NCI-H2171 (cell line): Measurements from ENCODE around the gene MPC1L.
"Not testable (repeated sequence)": the region's sequence is repeated elsewhere in the genome, so short reads cannot be mapped to it uniquely, and the experiment has no call there.

Experiments
- DNase-seq: peaks from one replicate; lab custom pipeline; 2025; lab: John Stamatoyannopoulos, UW

Gene MPC1L

GRCh38 chrX:40623139-40623536 is at the start of gene MPC1L:
TSS of gene MPC1L (plus strand) at chrX:40623428. CDS start at chrX:40623566, 138 bp downstream.
- no peak for DNase-seq

GRCh38 chrX:40573763-40574162 is 49.5 kb upstream of the MPC1L start:
- DNase-seq = no peak

- not testable (repeated sequence) for DNase-seq
These were observed 47.8 kb upstream of the MPC1L start for GRCh38 chrX:40575411-40575810.

- DNase-seq = no peak
These were observed 46.9 kb upstream of the MPC1L start for GRCh38 chrX:40576291-40576690.

GRCh38 chrX:40578039-40578695 is 45.1 kb upstream of the MPC1L start:
- DNase-seq = no peak

- DNase-seq = no peak
These were observed 44.1 kb upstream of the MPC1L start for GRCh38 chrX:40579141-40579540.

DNA sequence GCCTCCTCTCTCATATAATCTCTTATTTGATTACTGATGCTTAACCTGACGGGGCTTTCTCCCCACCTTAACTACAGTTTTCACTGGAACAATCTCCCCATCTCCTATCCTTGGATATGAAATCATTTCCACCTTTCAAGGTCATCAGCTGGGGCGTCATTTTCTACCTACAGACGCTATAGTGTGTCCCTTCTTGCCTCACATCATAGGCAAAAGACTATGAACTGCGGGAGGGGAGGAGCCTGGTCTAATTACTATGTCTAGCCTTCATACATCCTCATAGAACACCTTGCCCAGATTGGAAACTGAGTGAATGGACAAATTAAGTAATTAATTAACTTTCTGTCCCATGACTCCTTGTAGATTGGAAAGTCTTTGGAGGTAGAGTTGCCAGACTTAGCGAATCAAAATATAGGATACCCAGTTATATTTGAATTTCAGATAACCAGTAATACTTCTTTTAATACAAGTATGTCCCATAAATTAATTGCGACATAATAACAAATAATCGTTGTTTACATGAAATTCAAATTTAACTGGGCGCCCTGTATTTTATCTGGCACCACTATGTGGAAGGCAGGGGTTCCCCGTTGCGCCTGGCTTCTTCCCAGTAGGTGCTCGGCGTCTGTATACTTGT is 43.2 kb upstream of the MPC1L start:
- DNase-seq = no peak

DNA sequence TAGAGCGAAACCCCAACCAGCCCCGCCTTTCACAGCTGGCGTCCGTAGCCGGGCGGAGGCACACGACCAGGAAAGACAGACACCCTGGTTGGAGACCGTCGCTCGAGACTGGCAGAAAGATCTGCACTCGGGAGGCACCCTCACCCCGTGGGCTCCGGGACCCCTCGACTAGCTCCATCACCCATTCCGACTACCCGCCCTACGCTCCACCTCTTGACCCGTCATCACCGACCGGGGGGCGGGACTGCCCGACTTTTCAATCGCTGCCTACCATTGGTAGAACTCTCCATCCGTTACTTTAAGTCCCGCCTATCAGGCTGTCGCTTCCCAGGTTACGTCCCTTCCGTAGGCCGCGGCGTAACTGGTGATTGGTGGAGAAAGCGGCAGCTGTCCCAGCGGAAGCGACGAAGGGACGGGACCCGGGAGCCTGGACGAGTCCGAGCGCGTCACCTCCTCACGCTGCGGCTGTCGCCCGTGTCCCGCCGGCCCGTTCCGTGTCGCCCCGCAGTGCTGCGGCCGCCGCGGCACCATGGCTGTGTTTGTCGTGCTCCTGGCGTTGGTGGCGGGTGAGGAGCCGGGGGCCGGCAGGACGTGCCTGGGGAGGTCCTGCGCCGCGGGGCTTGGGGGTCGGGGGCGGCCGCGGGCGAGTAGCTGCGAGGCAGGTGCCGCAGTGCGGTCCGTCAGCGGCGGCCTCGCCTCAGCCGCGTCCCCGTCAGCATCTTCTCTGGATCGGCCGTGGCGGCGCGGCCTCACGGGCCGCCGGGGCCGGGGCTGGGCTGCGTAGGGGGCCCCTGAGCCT is 42.5 kb upstream of the MPC1L start, which contains the start of gene ATP6AP2:
Gene ATP6AP2, plus strand, starts transcription at position 434 of the 799 bp plus-strand sequence. Its CDS starts 96 bp downstream, at position 530.
- peak; percentile 88 for DNase-seq

DNA sequence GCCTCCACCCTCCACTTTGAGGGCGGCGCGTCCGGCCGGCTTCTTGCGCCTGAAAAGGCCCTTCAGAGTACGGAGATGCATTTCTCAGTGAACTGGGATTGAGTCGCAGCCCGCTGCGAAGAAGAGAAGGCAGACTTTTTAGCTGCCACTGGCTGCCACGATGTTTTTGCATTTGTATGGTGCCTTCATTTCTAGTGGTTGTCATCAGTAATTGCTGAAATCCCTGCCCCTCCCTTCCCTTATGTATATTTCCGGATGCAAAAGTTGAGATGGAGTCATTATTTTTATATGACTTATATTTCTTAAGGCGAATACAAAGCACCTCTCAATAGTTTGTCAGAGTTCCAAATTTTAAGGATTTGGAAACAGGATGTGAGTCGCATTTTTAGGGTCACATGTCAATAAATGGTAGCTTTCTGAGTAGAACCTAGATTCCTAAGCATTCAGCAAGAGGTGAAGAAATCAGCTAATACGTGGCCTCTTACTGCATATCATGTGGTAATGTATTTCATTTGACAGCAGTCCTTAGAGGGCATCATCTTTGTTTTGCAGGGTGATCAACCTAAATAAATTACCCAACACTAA is 41.8 kb upstream of the MPC1L start:
- DNase-seq = no peak

GRCh38 chrX:40582178-40582577 is 41.0 kb upstream of the MPC1L start:
- DNase-seq = not testable (repeated sequence)

DNA sequence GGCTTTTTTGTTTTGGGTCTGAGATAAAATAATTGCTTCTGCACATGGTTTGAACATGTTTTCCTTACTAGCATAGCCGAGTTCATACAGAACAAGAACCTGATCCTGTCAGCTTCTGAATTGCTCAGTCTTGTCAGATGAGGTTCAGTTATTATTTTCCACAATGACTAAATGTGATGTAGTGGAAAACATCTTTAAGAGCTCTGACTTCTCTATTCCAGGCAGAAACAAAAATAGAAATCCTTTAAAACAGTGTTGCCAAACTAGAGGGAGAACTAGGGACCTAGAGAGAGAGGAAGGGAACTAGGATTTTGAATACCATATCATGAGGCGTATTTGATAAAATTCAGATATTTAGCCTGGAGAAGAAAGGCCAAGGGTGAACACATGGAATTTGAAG is 40.4 kb upstream of the MPC1L start:
- no peak for DNase-seq

- not testable (repeated sequence) for DNase-seq
These were observed 35.6 kb upstream of the MPC1L start for GRCh38 chrX:40587623-40588022.

DNA sequence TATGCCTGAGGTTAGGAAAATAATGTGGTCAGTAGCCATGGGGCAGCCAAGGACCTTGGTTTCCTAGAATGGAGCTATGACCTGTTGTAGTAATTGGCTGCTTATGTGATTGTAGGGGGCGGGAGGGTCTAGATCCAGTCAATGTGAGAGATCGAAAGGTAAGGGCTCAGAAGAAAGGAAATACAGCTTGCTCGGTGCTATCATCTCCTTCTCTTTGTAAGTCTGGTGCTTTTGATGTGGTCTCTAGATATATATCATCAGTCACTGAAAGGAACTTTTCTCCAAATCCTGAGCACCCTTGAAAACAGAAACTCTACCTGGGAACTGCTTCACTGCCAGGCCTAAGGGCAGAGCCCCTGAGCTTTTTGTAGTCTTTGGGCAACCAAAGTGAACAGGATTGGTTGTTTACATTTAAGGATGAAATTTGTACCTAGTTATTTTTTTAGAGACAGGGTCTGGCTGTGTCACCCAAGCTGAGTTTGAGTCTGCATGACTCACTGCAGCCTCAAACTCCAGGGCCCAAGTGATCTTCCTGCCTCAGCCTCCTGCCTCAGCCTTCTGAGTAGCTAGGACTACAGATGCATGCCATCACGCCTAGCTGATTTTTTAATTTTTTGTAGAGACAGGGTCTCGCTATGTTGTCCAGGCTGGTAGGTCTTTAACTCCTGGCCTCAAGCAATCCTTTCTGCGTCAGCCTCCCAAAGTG is 33.5 kb upstream of the MPC1L start:
- DNase-seq = not testable (repeated sequence)

DNA sequence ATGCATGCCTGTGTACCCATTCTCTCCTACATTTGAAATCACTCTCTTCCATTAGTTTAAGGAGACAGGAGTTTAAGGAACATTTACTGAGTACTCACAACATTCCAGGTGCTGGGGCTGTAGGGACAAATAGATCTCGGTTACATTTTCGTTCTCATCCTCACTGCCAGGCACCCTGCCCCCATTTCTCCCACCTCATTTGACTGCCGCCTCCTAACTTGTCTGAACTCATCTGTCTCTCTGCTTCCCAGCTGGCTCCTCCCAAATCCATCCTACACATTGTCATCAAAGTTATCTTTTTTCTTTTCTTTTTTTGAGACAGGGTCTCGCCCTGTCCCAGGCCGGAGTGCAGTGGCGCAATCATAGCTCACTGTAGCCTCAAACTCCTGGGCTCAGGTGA is 19.8 kb upstream of the MPC1L start:
- no peak for DNase-seq

DNA sequence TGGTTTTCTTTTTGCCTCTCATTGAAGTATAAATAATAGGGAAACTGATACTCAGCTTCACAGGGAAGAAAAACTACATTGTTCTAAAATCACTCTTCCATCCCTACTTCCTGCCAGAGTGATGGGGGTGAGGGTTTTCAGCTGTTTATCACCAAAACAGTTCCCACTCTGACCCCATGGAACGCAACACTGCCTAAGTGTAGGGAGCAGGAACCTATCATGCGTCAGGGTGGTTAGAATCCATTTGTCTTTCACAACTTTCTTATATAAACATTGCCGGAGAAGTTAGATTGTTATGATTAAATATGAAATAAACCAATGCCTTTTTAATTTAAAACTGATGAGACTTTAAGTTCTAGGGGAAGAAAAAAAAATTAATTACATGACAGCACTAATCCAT is 15.8 kb upstream of the MPC1L start:
- DNase-seq = no peak

DNA sequence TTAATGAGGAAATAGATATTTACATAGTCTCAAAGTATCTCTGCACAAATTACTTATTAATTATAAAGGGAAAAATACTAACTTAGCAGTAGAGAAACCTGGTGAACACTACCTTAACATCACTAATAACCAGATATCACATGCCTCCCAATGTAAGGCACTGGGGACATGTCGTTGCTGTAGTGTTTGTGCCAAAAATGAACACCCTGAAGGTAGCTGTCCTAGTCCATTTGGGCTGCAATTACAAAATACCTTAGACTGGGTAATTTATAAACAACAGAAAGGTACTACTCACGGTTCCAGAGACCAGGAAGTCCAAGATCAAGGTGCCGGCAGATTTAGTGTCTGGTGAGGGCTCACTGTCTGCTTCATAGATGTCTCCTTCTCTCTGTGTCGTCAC is 10.7 kb upstream of the MPC1L start:
- DNase-seq = no peak

GRCh38 chrX:40615976-40616375 is 7.3 kb upstream of the MPC1L start:
- DNase-seq = no peak

- no peak for DNase-seq
These were observed 5.7 kb upstream of the MPC1L start for GRCh38 chrX:40617566-40617965.

- no peak for DNase-seq
These were observed 619 bp upstream of the MPC1L start for GRCh38 chrX:40622479-40623138.

DNA sequence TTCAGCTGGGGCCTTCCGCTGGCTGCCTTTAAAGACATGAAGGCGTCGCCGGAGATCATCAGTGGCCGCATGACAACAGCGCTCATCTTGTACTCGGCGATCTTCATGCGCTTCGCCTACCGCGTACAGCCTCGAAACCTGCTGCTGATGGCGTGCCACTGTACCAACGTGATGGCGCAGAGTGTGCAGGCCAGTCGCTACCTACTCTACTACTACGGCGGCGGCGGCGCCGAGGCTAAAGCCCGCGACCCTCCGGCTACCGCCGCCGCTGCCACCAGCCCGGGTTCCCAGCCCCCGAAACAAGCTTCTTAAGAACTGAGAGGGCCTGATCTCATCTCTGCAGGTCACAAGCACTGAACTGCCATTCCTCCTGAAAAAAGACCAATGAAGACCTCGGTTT is 437 bp downstream of the MPC1L start:
- DNase-seq = no peak

- DNase-seq = no peak
These were observed 2.1 kb downstream of the MPC1L start for GRCh38 chrX:40625294-40625693.
